KMS-11 (cell line): ENCODE results near the gene NOS1AP.

Experiments used
- H2AFZ ChIP-seq: fragments of 200-600 bp; sonication (generic); 2 replicates; pipeline ENCODE4 v1.6.1; 2016; ENCODE audit warnings: antibody characterized with exemption, mixed run types, low read depth
- H3K27ac ChIP-seq: fragments of 200-600 bp; sonication (generic); 2 replicates; pipeline ENCODE4 v1.6.1; 2016; ENCODE audit warnings: mild to moderate bottlenecking, mixed run types
- H3K27me3 ChIP-seq: fragments of 200-600 bp; sonication (generic); 2 replicates; pipeline ENCODE4 v1.6.1; 2017; ENCODE audit warnings: mild to moderate bottlenecking, low read depth, mixed run types, moderate library complexity; ENCODE audit not compliant: insufficient read depth
- H3K36me3 ChIP-seq: fragments of 200-600 bp; sonication (generic); 2 replicates; pipeline ENCODE4 v1.6.1; 2017; ENCODE audit warnings: mild to moderate bottlenecking, mixed run types; ENCODE audit not compliant: insufficient read depth
- H3K4me1 ChIP-seq: fragments of 200-600 bp; sonication (generic); 2 replicates; pipeline ENCODE4 v1.6.1; 2016; ENCODE audit warnings: mild to moderate bottlenecking, low read depth, mixed run types; ENCODE audit not compliant: poor library complexity, severe bottlenecking
- H3K4me2 ChIP-seq: fragments of 200-600 bp; sonication (generic); 2 replicates; pipeline ENCODE4 v1.7.0; 2016; ENCODE audit warnings: mild to moderate bottlenecking, mixed run types
- H3K4me3 ChIP-seq: fragments of 200-600 bp; sonication (generic); IDR thresholded peaks from 2 replicates; pipeline ENCODE4 v1.6.1; 2017; ENCODE audit warnings: low read depth, low read length, mixed read lengths; ENCODE audit not compliant: insufficient read depth
- H3K79me2 ChIP-seq: fragments of 200-600 bp; sonication (generic); 2 replicates; pipeline ENCODE4 v1.6.1; 2016; ENCODE audit warnings: low read depth, mixed run types; ENCODE audit not compliant: insufficient read depth
- H3K9ac ChIP-seq: fragments of 200-600 bp; sonication (generic); 2 replicates; pipeline ENCODE4 v1.6.1; 2016; ENCODE audit warnings: mild to moderate bottlenecking, mixed run types
- H4K20me1 ChIP-seq: fragments of 200-600 bp; sonication (generic); 2 replicates; pipeline ENCODE4 v1.6.1; 2016; ENCODE audit warnings: mild to moderate bottlenecking, mixed run types; ENCODE audit not compliant: insufficient read depth
- CTCF ChIP-seq: fragments of 200-600 bp; sonication (generic); conservative IDR thresholded peaks from 2 replicates; pipeline ENCODE4 v1.6.1; 2017; ENCODE audit warnings: low read depth, mild to moderate bottlenecking, antibody characterized with exemption, low read length, moderate library complexity, mixed read lengths

Gene NOS1AP

GRCh38 chr1:162387226-162388082, 318.0 kb downstream of the NOS1AP start:
- H3K9ac ChIP-seq: no peak overlapping the region
- H2AFZ ChIP-seq: no peak overlapping the region
- H3K4me3 ChIP-seq: no peak overlapping the region
- H4K20me1 ChIP-seq: no peaks in the 10 kb centered on the region
- H3K4me2 ChIP-seq: no peak overlapping the region
- no peak for TF ChIP-seq CTCF
- H3K36me3 ChIP-seq: no peaks in the 10 kb centered on the region
- H3K4me1 ChIP-seq: peaks cover 3% of the 10 kb centered on the region
- no peak overlapping the region for H3K27ac ChIP-seq
- H3K27me3 ChIP-seq: no peaks in the 10 kb centered on the region
- no peaks in the 10 kb centered on the region for H3K79me2 ChIP-seq

DNA sequence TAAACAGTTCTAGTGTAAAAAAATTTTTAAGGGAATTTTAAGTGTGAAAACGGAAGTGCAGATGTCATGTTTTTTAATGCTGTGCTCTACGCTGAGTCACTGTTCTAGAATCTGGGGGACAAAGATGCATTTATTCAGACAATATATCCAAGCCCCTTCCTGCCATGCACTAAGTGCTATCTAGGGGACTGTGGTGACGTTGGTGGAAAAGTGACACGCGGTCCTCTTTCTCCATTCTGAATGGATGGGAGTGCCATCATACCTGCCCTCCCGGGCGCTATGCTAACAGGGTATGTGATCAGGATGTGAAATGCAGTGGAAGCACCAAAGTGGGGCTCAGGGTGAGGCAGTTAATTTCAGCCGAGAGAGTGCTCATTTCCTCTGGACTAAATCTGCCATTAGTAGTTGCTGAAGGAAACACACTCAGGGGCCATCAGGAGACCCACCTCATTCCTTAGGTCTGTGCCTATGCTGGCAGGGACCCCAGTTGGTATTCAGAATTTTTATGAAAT, 318.6 kb downstream of the NOS1AP start:
- H2AFZ ChIP-seq: no peak overlapping the region
- H4K20me1 ChIP-seq: no peaks in the 10 kb centered on the region
- H3K36me3 ChIP-seq: no peaks in the 10 kb centered on the region
- no peak overlapping the region for H3K4me2 ChIP-seq
- TF ChIP-seq CTCF: no peak
- no peak overlapping the region for H3K4me3 ChIP-seq
- peaks cover 4% of the 10 kb centered on the region for H3K4me1 ChIP-seq
- no peak overlapping the region for H3K9ac ChIP-seq
- no peaks in the 10 kb centered on the region for H3K79me2 ChIP-seq
- no peak overlapping the region for H3K27ac ChIP-seq
- H3K27me3 ChIP-seq: no peaks in the 10 kb centered on the region

DNA sequence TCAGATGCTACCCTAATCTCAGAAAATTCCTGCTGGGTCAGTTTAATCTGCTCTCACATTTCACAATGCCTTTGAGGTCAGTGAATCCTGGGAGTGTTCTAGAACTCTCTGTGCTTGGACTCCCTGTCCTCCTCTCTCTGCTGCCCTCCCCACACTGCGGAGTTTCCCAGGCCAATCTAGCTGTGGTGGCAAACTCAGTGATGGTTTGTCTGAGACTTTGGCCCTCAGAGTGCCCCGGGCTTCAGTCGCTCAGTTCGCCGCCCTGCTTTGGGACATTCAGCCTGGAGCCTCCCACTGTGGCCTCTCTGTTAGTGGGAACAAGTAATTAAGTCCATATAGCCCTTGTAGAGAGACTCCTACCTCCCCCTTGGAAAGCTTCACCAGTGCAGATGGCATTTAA, 319.1 kb downstream of the NOS1AP start:
- Histone ChIP-seq H3K4me2 (no peak overlapping the region), H3K4me1 (peaks cover 4% of the 10 kb centered on the region), H3K36me3 (no peaks in the 10 kb centered on the region), H3K79me2 (no peaks in the 10 kb centered on the region), H2AFZ (no peak overlapping the region), H4K20me1 (no peaks in the 10 kb centered on the region), H3K4me3 (no peak overlapping the region), H3K27me3 (no peaks in the 10 kb centered on the region), H3K27ac (no peak overlapping the region), H3K9ac (no peak overlapping the region)
- TF ChIP-seq CTCF: no peak

DNA sequence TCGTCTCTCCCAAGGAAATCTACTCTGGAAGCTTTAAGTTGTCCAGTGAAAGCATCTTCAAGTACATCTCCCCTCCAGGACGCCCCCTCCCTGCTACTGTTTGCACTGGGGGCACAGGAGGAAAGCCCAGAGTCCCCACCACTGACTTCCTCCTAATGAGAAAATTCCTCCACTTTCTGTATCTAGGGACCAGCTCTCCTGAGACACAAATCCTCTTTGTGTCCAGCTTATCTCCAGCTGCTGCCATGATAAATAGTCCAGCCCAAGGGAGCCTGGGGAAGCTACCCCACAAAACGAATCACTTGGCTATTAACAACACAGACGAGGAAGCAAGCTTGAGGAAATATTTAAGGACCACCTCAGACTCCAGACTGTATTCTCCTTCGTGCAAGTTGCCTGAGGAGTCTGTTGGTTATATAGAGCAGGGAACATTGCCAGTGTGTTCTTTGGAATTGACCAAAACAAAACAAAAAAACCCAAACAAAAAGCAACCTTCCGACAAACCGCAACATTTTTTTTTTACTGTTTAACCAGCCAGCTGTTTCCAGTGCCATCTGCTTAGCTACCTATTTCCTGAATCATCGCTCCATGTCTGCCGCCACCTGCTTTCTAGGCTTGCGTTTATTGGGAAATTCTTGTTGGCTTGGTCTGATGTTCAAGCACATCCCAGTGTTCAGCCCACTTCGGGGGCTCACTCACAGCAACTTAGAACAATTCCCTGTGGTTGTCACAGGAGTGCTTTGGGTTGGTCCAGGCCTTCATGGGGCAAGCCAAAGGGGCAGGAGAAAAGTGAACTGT, 319.7 kb downstream of the NOS1AP start:
- Histone ChIP-seq H3K4me2 (no peak overlapping the region), H3K27me3 (no peaks in the 10 kb centered on the region), H4K20me1 (no peaks in the 10 kb centered on the region), H3K9ac (no peak overlapping the region), H3K4me3 (no peak overlapping the region), H3K79me2 (no peaks in the 10 kb centered on the region), H3K36me3 (no peaks in the 10 kb centered on the region), H3K27ac (no peak overlapping the region), H3K4me1 (peaks cover 4% of the 10 kb centered on the region), H2AFZ (no peak overlapping the region)
- TF ChIP-seq CTCF: no peak
